ENCODE data around the gene SLC6A1.

Gene SLC6A1

DNA sequence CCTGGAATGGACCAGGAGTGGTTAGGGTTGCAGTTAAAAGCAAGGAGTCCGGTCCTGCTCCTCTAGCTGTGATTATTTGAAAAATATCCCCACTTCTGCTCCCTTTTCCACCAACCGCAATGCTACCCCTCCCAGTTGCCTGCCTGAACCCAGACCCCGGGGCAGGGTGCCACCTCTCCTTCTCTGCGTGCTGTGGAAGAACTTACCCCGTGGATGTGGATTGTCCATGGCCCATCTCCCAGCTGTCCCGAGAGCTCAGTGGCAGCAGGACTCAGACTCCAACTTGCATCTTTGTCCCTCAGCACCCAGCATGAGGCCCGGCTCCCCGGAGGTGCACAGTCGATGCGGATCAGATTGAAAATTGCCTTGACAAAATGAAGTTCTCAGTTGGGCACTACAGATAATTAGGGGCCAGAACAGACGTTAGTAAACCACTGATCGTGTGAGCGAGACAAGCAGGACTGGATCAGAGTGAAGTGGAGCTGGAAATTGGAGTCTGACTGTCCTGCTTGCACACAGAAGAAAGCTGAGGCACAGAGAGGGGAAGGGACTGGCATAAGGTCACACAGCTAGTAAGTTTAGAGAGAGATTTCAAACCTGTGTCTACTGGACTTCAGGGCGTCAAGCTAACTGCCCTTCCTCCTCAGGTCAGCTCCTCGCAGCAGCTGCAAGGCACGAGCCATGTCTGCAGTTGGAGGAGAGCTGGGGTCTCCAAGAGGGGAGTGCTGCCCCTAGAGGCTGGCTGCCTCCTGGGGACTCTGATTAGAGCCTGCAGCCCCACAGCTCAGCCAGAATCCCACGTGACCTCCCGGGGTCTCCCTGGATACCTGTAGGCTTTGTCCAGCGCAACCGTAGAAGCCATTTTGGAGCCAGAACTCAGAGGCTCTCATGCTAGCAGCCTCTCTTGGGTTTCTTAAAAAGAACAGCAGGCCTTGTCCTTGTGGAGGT, 14.7 kb downstream of the SLC6A1 start:
- DNase-seq (ENCODE audit: low read depth in 1 of 2, low spot score in 1 of 2): no peak
- Histone ChIP-seq H3K27ac (replicated peaks) (no peak overlapping the region), H3K27me3 (ENCODE audit: insufficient read depth, poor library complexity, severe bottlenecking) (peaks cover 2% of the 10 kb centered on the region)

GRCh38 chr3:11009898-11010297, 17.4 kb downstream of the SLC6A1 start:
- Histone ChIP-seq H3K27me3 (ENCODE audit: insufficient read depth, poor library complexity, severe bottlenecking) (peaks cover 7% of the 10 kb centered on the region), H3K27ac (replicated peaks) (no peak overlapping the region), H3K4me3 (replicated peaks; ENCODE audit: insufficient read depth, low read length) (no peak overlapping the region)
- no peak for DNase-seq (ENCODE audit: low read depth in 1 of 2, low spot score in 1 of 2)
- TF ChIP-seq GABPA (IDR thresholded peaks at IDR 0.05; ENCODE audit: low read depth) (no peak), SPI1 (IDR thresholded peaks at IDR 0.05; ENCODE audit: borderline replicate concordance, low read depth) (no peak), POLR2AphosphoS5 (IDR thresholded peaks at IDR 0.05; ENCODE audit: low read depth) (no peak), CTCF (IDR thresholded peaks at IDR 0.05; ENCODE audit: insufficient read depth, low read length) (no peak)
- TF ChIP-seq, protein P1, sequence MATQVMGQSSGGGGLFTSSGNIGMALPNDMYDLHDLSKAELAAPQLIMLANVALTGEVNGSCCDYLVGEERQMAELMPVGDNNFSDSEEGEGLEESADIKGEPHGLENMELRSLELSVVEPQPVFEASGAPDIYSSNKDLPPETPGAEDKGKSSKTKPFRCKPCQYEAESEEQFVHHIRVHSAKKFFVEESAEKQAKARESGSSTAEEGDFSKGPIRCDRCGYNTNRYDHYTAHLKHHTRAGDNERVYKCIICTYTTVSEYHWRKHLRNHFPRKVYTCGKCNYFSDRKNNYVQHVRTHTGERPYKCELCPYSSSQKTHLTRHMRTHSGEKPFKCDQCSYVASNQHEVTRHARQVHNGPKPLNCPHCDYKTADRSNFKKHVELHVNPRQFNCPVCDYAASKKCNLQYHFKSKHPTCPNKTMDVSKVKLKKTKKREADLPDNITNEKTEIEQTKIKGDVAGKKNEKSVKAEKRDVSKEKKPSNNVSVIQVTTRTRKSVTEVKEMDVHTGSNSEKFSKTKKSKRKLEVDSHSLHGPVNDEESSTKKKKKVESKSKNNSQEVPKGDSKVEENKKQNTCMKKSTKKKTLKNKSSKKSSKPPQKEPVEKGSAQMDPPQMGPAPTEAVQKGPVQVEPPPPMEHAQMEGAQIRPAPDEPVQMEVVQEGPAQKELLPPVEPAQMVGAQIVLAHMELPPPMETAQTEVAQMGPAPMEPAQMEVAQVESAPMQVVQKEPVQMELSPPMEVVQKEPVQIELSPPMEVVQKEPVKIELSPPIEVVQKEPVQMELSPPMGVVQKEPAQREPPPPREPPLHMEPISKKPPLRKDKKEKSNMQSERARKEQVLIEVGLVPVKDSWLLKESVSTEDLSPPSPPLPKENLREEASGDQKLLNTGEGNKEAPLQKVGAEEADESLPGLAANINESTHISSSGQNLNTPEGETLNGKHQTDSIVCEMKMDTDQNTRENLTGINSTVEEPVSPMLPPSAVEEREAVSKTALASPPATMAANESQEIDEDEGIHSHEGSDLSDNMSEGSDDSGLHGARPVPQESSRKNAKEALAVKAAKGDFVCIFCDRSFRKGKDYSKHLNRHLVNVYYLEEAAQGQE (IDR thresholded peaks at IDR 0.05; ENCODE audit: insufficient replicate concordance, low read depth): no peak

More for the DNA sequence above, 14.7 kb downstream of the SLC6A1 start:
- TF ChIP-seq SPI1 (IDR thresholded peaks at IDR 0.05; ENCODE audit: borderline replicate concordance, low read depth): no peak
- TF ChIP-seq, protein P1 (IDR thresholded peaks at IDR 0.05; ENCODE audit: insufficient replicate concordance, low read depth): no peak
- no peak for TF ChIP-seq GABPA (IDR thresholded peaks at IDR 0.05; ENCODE audit: low read depth)
- no peak for TF ChIP-seq CTCF (IDR thresholded peaks at IDR 0.05; ENCODE audit: insufficient read depth, low read length)
- TF ChIP-seq POLR2AphosphoS5 (IDR thresholded peaks at IDR 0.05; ENCODE audit: low read depth): no peak
- H3K4me3 ChIP-seq (replicated peaks; ENCODE audit: insufficient read depth, low read length): no peak overlapping the region

DNA sequence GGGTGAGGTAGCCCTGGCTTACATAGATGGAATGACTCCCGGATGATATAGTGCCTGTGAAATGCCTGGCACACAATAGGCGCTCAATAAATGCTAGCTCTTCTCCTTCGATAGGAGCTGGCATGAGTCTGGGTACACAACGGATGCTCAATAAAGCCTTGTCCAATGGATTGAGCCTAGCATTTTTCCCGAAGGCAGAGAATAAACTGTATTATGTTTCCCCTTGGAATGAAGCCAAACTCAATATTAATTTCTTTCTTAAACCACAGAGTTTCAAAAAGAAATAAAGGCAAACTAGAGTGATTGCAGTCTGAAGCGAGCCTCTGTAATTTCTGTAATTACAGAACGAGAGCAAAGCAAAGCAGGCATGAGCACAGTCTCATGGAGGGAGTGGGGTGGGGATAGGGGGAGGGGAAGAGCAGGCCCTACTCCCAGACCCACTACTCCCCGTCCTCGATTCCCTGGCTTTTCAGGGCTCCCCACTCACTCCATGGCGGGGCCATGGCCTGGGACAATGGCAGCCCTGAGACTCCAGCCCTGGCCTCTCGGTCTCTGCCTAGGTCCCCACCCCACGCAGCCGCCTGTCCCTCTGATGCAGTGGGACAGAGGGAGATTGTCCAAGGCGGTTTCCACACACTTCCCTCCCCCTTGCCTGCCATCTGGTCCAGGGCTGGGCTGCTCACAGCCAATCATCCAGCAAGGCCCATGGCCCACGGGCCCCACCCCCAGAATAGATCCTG, 18.0 kb downstream of the SLC6A1 start:
- Histone ChIP-seq H3K4me3 (replicated peaks; ENCODE audit: insufficient read depth, low read length) (no peak overlapping the region), H3K27me3 (ENCODE audit: insufficient read depth, poor library complexity, severe bottlenecking) (peaks cover 7% of the 10 kb centered on the region), H3K27ac (replicated peaks) (no peak overlapping the region)
- TF ChIP-seq SPI1 (IDR thresholded peaks at IDR 0.05; ENCODE audit: borderline replicate concordance, low read depth) (no peak), CTCF (IDR thresholded peaks at IDR 0.05; ENCODE audit: insufficient read depth, low read length) (no peak), GABPA (IDR thresholded peaks at IDR 0.05; ENCODE audit: low read depth) (no peak)
- TF ChIP-seq, protein P1 (IDR thresholded peaks at IDR 0.05; ENCODE audit: insufficient replicate concordance, low read depth): no peak
- no peak for DNase-seq (ENCODE audit: low read depth in 1 of 2, low spot score in 1 of 2)

All from HL-60 (cell line).